OCI-LY7 (cell line): ENCODE data around the gene STK32C.

Source experiments
- EZH2phosphoT487 ChIP-seq: fragments of 200-600 bp; sonication (generic); IDR thresholded peaks from 2 replicates; pipeline ENCODE4 v1.6.1; 2018; ENCODE audit warnings: low read depth, borderline replicate concordance, mild to moderate bottlenecking, mixed run types, antibody characterized with exemption, low read length, moderate library complexity, mixed read lengths
- TF ChIP-seq, protein P1 (sequence below): fragments of 200-600 bp; sonication (generic); conservative IDR thresholded peaks from 2 replicates; pipeline ENCODE4 v1.5.1; 2014; ENCODE audit warnings: mild to moderate bottlenecking, antibody characterized with exemption, low read length, moderate library complexity, mixed read lengths

DNA sequence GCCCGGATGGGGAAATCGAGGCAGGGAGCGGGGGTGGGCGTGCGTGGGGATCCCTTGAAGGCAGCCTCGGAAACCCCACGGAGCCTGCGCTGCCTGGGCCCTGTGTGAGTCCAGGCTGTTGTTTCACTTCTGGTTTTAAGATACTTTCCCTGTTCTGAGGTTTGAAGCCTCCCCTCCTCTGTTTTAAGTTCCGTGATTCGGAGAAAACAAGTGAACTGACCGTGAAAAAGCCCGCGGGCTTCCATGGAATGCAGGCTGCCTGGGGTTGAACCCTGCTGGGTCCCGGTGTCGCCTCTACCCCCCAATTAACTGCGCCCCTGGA is 24.6 kb upstream of the STK32C start:
- TF ChIP-seq EZH2phosphoT487: no peak
- TF ChIP-seq, protein P1, sequence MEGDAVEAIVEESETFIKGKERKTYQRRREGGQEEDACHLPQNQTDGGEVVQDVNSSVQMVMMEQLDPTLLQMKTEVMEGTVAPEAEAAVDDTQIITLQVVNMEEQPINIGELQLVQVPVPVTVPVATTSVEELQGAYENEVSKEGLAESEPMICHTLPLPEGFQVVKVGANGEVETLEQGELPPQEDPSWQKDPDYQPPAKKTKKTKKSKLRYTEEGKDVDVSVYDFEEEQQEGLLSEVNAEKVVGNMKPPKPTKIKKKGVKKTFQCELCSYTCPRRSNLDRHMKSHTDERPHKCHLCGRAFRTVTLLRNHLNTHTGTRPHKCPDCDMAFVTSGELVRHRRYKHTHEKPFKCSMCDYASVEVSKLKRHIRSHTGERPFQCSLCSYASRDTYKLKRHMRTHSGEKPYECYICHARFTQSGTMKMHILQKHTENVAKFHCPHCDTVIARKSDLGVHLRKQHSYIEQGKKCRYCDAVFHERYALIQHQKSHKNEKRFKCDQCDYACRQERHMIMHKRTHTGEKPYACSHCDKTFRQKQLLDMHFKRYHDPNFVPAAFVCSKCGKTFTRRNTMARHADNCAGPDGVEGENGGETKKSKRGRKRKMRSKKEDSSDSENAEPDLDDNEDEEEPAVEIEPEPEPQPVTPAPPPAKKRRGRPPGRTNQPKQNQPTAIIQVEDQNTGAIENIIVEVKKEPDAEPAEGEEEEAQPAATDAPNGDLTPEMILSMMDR: no peak
